Measurements from ENCODE around the gene HPCAL1.

HPCAL1 gene

GRCh38 chr2:10444463-10444862 lies 141.8 kb downstream of the HPCAL1 start:
- H3K27me3 ChIP-seq (replicated peaks) = no peaks in the 10 kb centered on the region
- no peak overlapping the region for H3K27ac ChIP-seq
- no peak overlapping the region for H3K4me3 ChIP-seq (ENCODE audit: low read depth, low read length)
- peaks cover 42% of the 10 kb centered on the region for H3K36me3 ChIP-seq (replicated peaks)
- in situ Hi-C loops (cut with HindIII; ENCODE audit: low pct_ligation_motif_present, low sequenced_read_pairs) = loop anchor here (25.0 kb wide), 1 partner anchor 332 kb away; the partner anchor contains the start of gene RRM2
- no peak for DNase-seq
- no peak for TF ChIP-seq CTCF (IDR thresholded peaks at IDR 0.05; ENCODE audit: low read depth, low read length, missing control alignments)

GRCh38 chr2:10446631-10447030 lies 143.9 kb downstream of the HPCAL1 start:
- no peak overlapping the region for H3K27ac ChIP-seq
- H3K27me3 ChIP-seq (replicated peaks) = no peaks in the 10 kb centered on the region
- peak overlapping the region; percentile 61 for H3K4me3 ChIP-seq (ENCODE audit: low read depth, low read length)
- in situ Hi-C loops (cut with HindIII; ENCODE audit: low pct_ligation_motif_present, low sequenced_read_pairs) = loop anchor here (25.0 kb wide), 1 partner anchor 334 kb away; the partner anchor contains the start of gene RRM2
- H3K36me3 ChIP-seq (replicated peaks) = peaks cover 24% of the 10 kb centered on the region
- TF ChIP-seq CTCF (IDR thresholded peaks at IDR 0.05; ENCODE audit: low read depth, low read length, missing control alignments) = no peak
- no peak for DNase-seq

- Histone ChIP-seq H3K27me3 (replicated peaks) (no peaks in the 10 kb centered on the region), H3K36me3 (replicated peaks) (peaks cover 17% of the 10 kb centered on the region), H3K27ac (peak overlapping the region; percentile 88), H3K4me3 (ENCODE audit: low read depth, low read length) (peak overlapping the region; percentile 61)
- DNase-seq = peak; percentile 30
- in situ Hi-C loops (cut with HindIII; ENCODE audit: low pct_ligation_motif_present, low sequenced_read_pairs) = loop anchor here (25.0 kb wide), 1 partner anchor 335 kb away; the partner anchor contains the start of gene RRM2
- peak; percentile 21 for TF ChIP-seq CTCF (IDR thresholded peaks at IDR 0.05; ENCODE audit: low read depth, low read length, missing control alignments)
These were observed 144.7 kb downstream of the HPCAL1 start for GRCh38 chr2:10447300-10447894.

- no peak for TF ChIP-seq CTCF (IDR thresholded peaks at IDR 0.05; ENCODE audit: low read depth, low read length, missing control alignments)
- in situ Hi-C loops (cut with HindIII; ENCODE audit: low pct_ligation_motif_present, low sequenced_read_pairs) = loop anchor here (25.0 kb wide), 1 partner anchor 336 kb away; the partner anchor contains the start of gene RRM2
- peaks cover 14% of the 10 kb centered on the region for H3K36me3 ChIP-seq (replicated peaks)
- peak within 1 kb of the TSS; percentile 88 for H3K27ac ChIP-seq
- no peaks in the 10 kb centered on the region for H3K27me3 ChIP-seq (replicated peaks)
- DNase-seq = peak; percentile 87
- peak within 1 kb of the TSS; percentile 66 for H3K4me3 ChIP-seq (ENCODE audit: low read depth, low read length)
These were observed 145.3 kb downstream of the HPCAL1 start, which contains the start of gene ODC1 for GRCh38 chr2:10447895-10448575. TSS of gene ODC1 (minus strand) at chr2:10448327. CDS start at chr2:10445032, 3,295 bp downstream.

- Histone ChIP-seq H3K27ac (peak overlapping the region; percentile 71), H3K36me3 (replicated peaks) (peaks cover 7% of the 10 kb centered on the region), H3K27me3 (replicated peaks) (no peaks in the 10 kb centered on the region), H3K4me3 (ENCODE audit: low read depth, low read length) (peak overlapping the region; percentile 66)
- peak; percentile 77 for DNase-seq
- in situ Hi-C loops (cut with HindIII; ENCODE audit: low pct_ligation_motif_present, low sequenced_read_pairs) = loop anchor here (25.0 kb wide), 1 partner anchor 337 kb away; the partner anchor contains the start of gene RRM2
- TF ChIP-seq CTCF (IDR thresholded peaks at IDR 0.05; ENCODE audit: low read depth, low read length, missing control alignments) = peak; percentile 27
These were observed 146.1 kb downstream of the HPCAL1 start for GRCh38 chr2:10448576-10449485.

Measured in brain microvascular endothelial cell (primary cell).